ENCODE measurements around the gene COMT.
A peak's percentile ranks its signal among the peaks of the same experiment; 100 is the strongest.

The COMT gene

DNA sequence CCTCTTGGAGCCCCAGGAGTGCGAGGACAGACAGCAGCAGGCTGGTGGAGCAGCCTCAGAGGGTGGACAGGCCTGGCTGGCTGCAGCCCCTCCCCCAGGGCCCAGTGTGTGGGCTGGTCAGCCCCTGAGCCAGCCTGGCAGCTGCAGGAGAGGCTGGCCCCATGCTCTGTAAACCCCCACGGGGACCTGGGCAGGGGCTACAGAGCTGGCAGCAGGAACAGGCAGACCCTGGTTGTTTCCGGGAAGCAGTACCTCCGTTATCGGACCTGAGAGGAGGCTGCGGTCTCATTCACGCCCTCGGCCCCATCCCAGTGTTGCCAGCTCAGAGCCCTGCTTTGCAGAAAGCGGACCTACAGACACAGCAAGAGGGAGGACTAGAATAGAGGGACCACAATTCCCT, 38.5 kb upstream of the COMT start:
- Histone ChIP-seq H3K18ac (ENCODE audit: low read depth in 1 of 2, low read length in 2 of 2) (peak overlapping the region; percentile 6 to 10), H3K4me3 (ENCODE audit: insufficient read depth in 1 of 2, low read depth in 1 of 2, low read length in 2 of 2) (no peak overlapping the region), H3K4ac (ENCODE audit: low read depth in 1 of 2, low read length in 2 of 2) (peak overlapping the region in 1 of 2 experiments; percentile 45), H3K9ac (ENCODE audit: low read length) (no peak overlapping the region), H3K79me1 (replicated peaks; ENCODE audit: low read length, poor library complexity, severe bottlenecking) (no peaks in the 10 kb centered on the region), H3K23ac (ENCODE audit: low read length in 2 of 2) (no peak overlapping the region), H2BK120ac (ENCODE audit: low read depth, low read length) (no peak overlapping the region), H3K14ac (ENCODE audit: low read length in 2 of 2) (peak overlapping the region in 1 of 2 experiments; percentile 18), H3K4me1 (ENCODE audit: control insufficient read depth, insufficient read depth, low read depth, low read length) (peaks cover 34% of the 10 kb centered on the region), H4K91ac (ENCODE audit: low read length) (peak overlapping the region; percentile 58), H3K27ac (ENCODE audit: low read length, poor library complexity, severe bottlenecking) (peak overlapping the region; percentile 20), H2AFZ (ENCODE audit: low read depth, low read length) (no peak overlapping the region), H3K9me3 (ENCODE audit: control insufficient read depth, low read length) (no peaks in the 10 kb centered on the region), H4K8ac (ENCODE audit: low read length) (peak overlapping the region; percentile 58), H3K4me2 (ENCODE audit: low read length, poor library complexity, severe bottlenecking) (no peak overlapping the region), H2BK12ac (ENCODE audit: low read length in 2 of 2) (peak overlapping the region in 1 of 2 experiments; percentile 17), H3K36me3 (ENCODE audit: control insufficient read depth in 1 of 2, insufficient read depth in 2 of 2, low read depth in 1 of 2, low read length in 2 of 2) (peaks cover 13 to 15% of the 10 kb centered on the region in 2 experiments), H2BK15ac (ENCODE audit: low read depth, poor library complexity, severe bottlenecking) (no peak overlapping the region), H2BK5ac (ENCODE audit: low read depth, low read length, poor library complexity, severe bottlenecking) (no peak overlapping the region), H3K27me3 (ENCODE audit: control insufficient read depth in 1 of 2, insufficient read depth in 1 of 2, low read length in 2 of 2) (no peaks in the 10 kb centered on the region), H2AK5ac (ENCODE audit: low read length, severe bottlenecking) (peak overlapping the region; percentile 38)
- no peak for DNase-seq
- WGBS: 71% methylated on average over 9 of the region's 9 CpGs

GRCh38 chr22:19903513-19903912, 38.1 kb upstream of the COMT start:
- Histone ChIP-seq H3K14ac (ENCODE audit: low read length in 2 of 2) (peak overlapping the region in 1 of 2 experiments; percentile 18), H4K91ac (ENCODE audit: low read length) (peak overlapping the region; percentile 25), H3K9ac (ENCODE audit: low read length) (no peak overlapping the region), H3K23ac (ENCODE audit: low read length in 2 of 2) (no peak overlapping the region), H2BK15ac (ENCODE audit: low read depth, poor library complexity, severe bottlenecking) (no peak overlapping the region), H2BK120ac (ENCODE audit: low read depth, low read length) (no peak overlapping the region), H3K4me3 (ENCODE audit: insufficient read depth in 1 of 2, low read depth in 1 of 2, low read length in 2 of 2) (no peak overlapping the region), H3K4ac (ENCODE audit: low read depth in 1 of 2, low read length in 2 of 2) (no peak overlapping the region), H3K9me3 (ENCODE audit: control insufficient read depth, low read length) (no peaks in the 10 kb centered on the region), H3K36me3 (ENCODE audit: control insufficient read depth in 1 of 2, insufficient read depth in 2 of 2, low read depth in 1 of 2, low read length in 2 of 2) (peaks cover 10 to 14% of the 10 kb centered on the region in 2 experiments), H2BK12ac (ENCODE audit: low read length in 2 of 2) (no peak overlapping the region), H3K4me1 (ENCODE audit: control insufficient read depth, insufficient read depth, low read depth, low read length) (peaks cover 34% of the 10 kb centered on the region), H4K8ac (ENCODE audit: low read length) (peak overlapping the region; percentile 31), H2AFZ (ENCODE audit: low read depth, low read length) (no peak overlapping the region), H2BK5ac (ENCODE audit: low read depth, low read length, poor library complexity, severe bottlenecking) (no peak overlapping the region), H3K4me2 (ENCODE audit: low read length, poor library complexity, severe bottlenecking) (no peak overlapping the region), H3K27ac (ENCODE audit: low read length, poor library complexity, severe bottlenecking) (no peak overlapping the region), H3K18ac (ENCODE audit: low read depth in 1 of 2, low read length in 2 of 2) (peak overlapping the region in 1 of 2 experiments; percentile 6), H2AK5ac (ENCODE audit: low read length, severe bottlenecking) (peak overlapping the region; percentile 38), H3K27me3 (ENCODE audit: control insufficient read depth in 1 of 2, insufficient read depth in 1 of 2, low read length in 2 of 2) (no peaks in the 10 kb centered on the region), H3K79me1 (replicated peaks; ENCODE audit: low read length, poor library complexity, severe bottlenecking) (no peaks in the 10 kb centered on the region)
- no peak for DNase-seq
- 76% methylated on average over 12 of the region's 12 CpGs for WGBS

DNA sequence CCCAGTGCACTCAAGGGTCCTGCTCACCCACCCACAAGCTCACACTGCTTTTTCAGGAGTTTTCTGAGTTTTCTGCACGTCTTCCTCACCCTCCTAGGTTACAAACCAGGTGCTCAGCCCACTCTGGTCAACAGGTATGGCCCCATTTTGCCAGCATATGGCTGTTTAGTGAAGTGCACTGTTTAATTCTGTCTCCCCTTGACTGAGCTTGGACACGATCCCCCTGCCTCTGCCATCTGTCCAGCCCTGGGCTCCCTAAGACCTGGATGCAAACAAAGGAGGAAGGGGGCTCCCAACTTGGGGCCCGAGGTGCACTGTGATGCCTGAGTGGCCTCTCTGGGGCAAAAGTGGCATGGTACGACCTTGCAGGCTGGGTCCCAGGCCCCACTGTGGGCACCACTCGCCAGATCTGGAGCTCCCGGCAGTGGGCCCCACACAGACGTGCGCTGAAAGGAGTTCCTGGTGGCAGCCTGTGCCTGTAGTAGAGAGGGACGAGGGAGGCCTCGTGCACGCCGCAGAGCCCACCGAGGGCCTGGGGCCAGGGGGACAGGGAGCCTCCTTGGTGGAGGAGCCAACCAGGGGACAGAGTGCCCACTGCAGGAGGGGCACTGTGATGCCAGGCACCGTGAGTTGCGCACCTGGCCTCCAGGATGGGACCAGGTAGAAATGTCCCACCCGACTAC, 37.3 kb upstream of the COMT start:
- H3K9ac ChIP-seq (ENCODE audit: low read length): no peak overlapping the region
- H3K4me2 ChIP-seq (ENCODE audit: low read length, poor library complexity, severe bottlenecking): no peak overlapping the region
- H2AK5ac ChIP-seq (ENCODE audit: low read length, severe bottlenecking): peak overlapping the region; percentile 50
- H3K14ac ChIP-seq (ENCODE audit: low read length in 2 of 2): no peak overlapping the region
- H3K4me3 ChIP-seq (ENCODE audit: insufficient read depth in 1 of 2, low read depth in 1 of 2, low read length in 2 of 2): no peak overlapping the region
- no peak overlapping the region for H3K27ac ChIP-seq (ENCODE audit: low read length, poor library complexity, severe bottlenecking)
- peak overlapping the region; percentile 13 to 30 for H3K4ac ChIP-seq (ENCODE audit: low read depth in 1 of 2, low read length in 2 of 2)
- H3K36me3 ChIP-seq (ENCODE audit: control insufficient read depth in 1 of 2, insufficient read depth in 2 of 2, low read depth in 1 of 2, low read length in 2 of 2): peaks cover 3 to 17% of the 10 kb centered on the region in 2 experiments
- H2AFZ ChIP-seq (ENCODE audit: low read depth, low read length): no peak overlapping the region
- H3K4me1 ChIP-seq (ENCODE audit: control insufficient read depth, insufficient read depth, low read depth, low read length): peaks cover 34% of the 10 kb centered on the region
- no peaks in the 10 kb centered on the region for H3K27me3 ChIP-seq (ENCODE audit: control insufficient read depth in 1 of 2, insufficient read depth in 1 of 2, low read length in 2 of 2)
- no peak overlapping the region for H3K18ac ChIP-seq (ENCODE audit: low read depth in 1 of 2, low read length in 2 of 2)
- H4K8ac ChIP-seq (ENCODE audit: low read length): no peak overlapping the region
- H3K23ac ChIP-seq (ENCODE audit: low read length in 2 of 2): no peak overlapping the region
- WGBS: 92% methylated on average over 16 of the region's 16 CpGs
- H3K9me3 ChIP-seq (ENCODE audit: control insufficient read depth, low read length): no peaks in the 10 kb centered on the region
- H2BK120ac ChIP-seq (ENCODE audit: low read depth, low read length): peak overlapping the region; percentile 43
- H4K91ac ChIP-seq (ENCODE audit: low read length): peak overlapping the region; percentile 60
- no peaks in the 10 kb centered on the region for H3K79me1 ChIP-seq (replicated peaks; ENCODE audit: low read length, poor library complexity, severe bottlenecking)
- no peak for DNase-seq
- H2BK5ac ChIP-seq (ENCODE audit: low read depth, low read length, poor library complexity, severe bottlenecking): no peak overlapping the region
- peak overlapping the region; percentile 44 for H2BK15ac ChIP-seq (ENCODE audit: low read depth, poor library complexity, severe bottlenecking)
- peak overlapping the region in 1 of 2 experiments; percentile 87 for H2BK12ac ChIP-seq (ENCODE audit: low read length in 2 of 2)

GRCh38 chr22:19904935-19905334, 36.6 kb upstream of the COMT start:
- H3K27me3 ChIP-seq (ENCODE audit: control insufficient read depth in 1 of 2, insufficient read depth in 1 of 2, low read length in 2 of 2): no peaks in the 10 kb centered on the region
- H3K4me1 ChIP-seq (ENCODE audit: control insufficient read depth, insufficient read depth, low read depth, low read length): peaks cover 40% of the 10 kb centered on the region
- H3K18ac ChIP-seq (ENCODE audit: low read depth in 1 of 2, low read length in 2 of 2): no peak overlapping the region
- H3K4me3 ChIP-seq (ENCODE audit: insufficient read depth in 1 of 2, low read depth in 1 of 2, low read length in 2 of 2): no peak overlapping the region
- no peaks in the 10 kb centered on the region for H3K79me1 ChIP-seq (replicated peaks; ENCODE audit: low read length, poor library complexity, severe bottlenecking)
- no peak overlapping the region for H2BK12ac ChIP-seq (ENCODE audit: low read length in 2 of 2)
- H3K9me3 ChIP-seq (ENCODE audit: control insufficient read depth, low read length): no peaks in the 10 kb centered on the region
- H3K36me3 ChIP-seq (ENCODE audit: control insufficient read depth in 1 of 2, insufficient read depth in 2 of 2, low read depth in 1 of 2, low read length in 2 of 2): peaks cover 6 to 17% of the 10 kb centered on the region in 2 experiments
- H3K23ac ChIP-seq (ENCODE audit: low read length in 2 of 2): no peak overlapping the region
- no peak overlapping the region for H2AK5ac ChIP-seq (ENCODE audit: low read length, severe bottlenecking)
- H3K4ac ChIP-seq (ENCODE audit: low read depth in 1 of 2, low read length in 2 of 2): no peak overlapping the region
- H4K91ac ChIP-seq (ENCODE audit: low read length): no peak overlapping the region
- no peak overlapping the region for H3K27ac ChIP-seq (ENCODE audit: low read length, poor library complexity, severe bottlenecking)
- no peak overlapping the region for H2BK120ac ChIP-seq (ENCODE audit: low read depth, low read length)
- DNase-seq: no peak
- no peak overlapping the region for H2AFZ ChIP-seq (ENCODE audit: low read depth, low read length)
- no peak overlapping the region for H3K14ac ChIP-seq (ENCODE audit: low read length in 2 of 2)
- H2BK5ac ChIP-seq (ENCODE audit: low read depth, low read length, poor library complexity, severe bottlenecking): no peak overlapping the region
- H3K4me2 ChIP-seq (ENCODE audit: low read length, poor library complexity, severe bottlenecking): no peak overlapping the region
- H2BK15ac ChIP-seq (ENCODE audit: low read depth, poor library complexity, severe bottlenecking): no peak overlapping the region
- H4K8ac ChIP-seq (ENCODE audit: low read length): no peak overlapping the region
- 16% methylated on average over 6 of the region's 7 CpGs for WGBS
- H3K9ac ChIP-seq (ENCODE audit: low read length): no peak overlapping the region
